HG03575 (cell line): Measurements from ENCODE around the gene CTXN3.

ENCODE experiments used
- ATAC-seq: cut with Tn5 transposase; IDR thresholded peaks from one replicate; pipeline ENCODE4 v1.9.1; 2021; ENCODE audit not compliant: unreplicated experiment, insufficient number of reproducible peaks, low FRiP score; ENCODE audit errors: extremely low read depth

CTXN3 gene

GRCh38 chr5:127649018-127649439, at the start of gene CTXN3:
TSS of gene CTXN3 (plus strand) at chr5:127649082. CDS start at chr5:127657522, 8,440 bp downstream.
- ATAC-seq: no peak

DNA sequence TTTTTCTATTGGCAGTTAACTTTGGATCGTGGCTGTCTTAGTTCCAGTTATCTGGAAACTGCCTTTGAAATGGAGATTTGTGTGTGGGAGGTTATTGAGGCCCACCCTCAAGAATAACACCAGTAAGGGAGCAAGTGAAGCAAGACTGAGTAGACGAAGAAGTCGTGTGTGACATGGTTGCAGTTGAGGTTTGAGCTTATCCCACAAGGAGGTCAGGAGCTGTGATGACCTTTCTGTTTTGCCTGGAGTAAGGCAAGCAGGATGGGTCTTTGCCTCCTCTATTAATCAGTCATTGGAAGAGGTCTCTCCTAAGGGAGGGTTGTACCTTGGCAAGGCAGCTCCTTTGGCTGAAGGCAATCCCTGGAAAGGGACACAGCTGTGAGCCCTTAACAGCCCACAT, 49.6 kb upstream of the CTXN3 start:
- no peak for ATAC-seq

GRCh38 chr5:127599847-127600246, 49.0 kb upstream of the CTXN3 start:
- ATAC-seq: no peak

DNA sequence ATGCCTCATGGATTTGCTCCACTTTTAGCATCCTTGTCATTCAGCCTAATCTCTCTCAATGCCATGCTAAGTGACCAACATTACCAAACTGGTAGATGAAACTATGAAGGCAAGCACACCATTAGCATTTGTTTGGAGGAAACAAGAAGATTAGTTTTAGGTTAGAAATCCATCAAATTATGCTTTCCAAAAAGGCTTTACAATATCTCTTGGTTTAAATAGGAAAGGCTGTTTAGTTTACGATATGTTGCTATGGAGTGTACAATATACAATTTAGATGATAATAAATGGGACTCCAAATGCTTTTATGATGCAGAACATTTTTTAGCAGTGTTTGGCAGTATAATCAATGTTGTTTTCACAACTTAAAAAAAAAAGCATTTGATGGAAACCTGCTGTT, 47.8 kb upstream of the CTXN3 start:
- no peak for ATAC-seq

DNA sequence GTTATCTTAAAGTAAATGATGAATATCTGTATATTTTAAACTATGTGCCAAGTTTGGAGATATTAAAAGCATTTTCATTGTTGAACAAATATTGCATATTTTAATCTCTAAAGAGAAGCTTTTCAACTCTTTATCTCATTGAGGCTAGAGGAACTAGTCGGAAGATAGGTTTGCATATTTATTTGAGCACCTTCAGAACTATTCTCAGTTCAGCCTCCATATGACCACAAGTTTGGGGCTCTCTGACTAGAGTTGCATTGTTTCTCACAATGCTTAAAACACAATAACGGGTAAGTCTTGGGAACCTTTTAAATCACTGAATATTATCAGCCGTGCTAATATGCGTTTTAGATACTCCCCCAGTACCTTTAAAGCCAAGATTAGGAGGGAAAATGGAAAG, 47.3 kb upstream of the CTXN3 start:
- ATAC-seq: no peak

DNA sequence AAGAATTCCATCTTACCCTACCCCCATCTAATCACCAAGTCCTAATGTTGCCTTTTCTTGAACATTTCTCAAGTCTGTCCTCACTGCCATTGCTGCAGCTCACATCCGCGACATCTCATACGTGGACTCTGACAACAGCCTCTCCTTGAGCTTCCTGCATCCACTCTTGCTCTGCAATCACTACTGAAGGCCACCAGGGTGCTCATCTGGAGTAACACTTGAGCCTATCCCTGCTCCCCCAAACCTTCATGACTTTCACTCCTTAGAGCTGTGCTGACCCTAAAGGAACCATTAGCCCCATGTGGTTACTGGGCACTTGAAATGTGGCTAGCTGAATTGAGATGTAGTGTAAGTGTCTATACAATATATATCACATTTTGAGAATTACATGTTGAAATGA, 46.4 kb upstream of the CTXN3 start:
- ATAC-seq: no peak

DNA sequence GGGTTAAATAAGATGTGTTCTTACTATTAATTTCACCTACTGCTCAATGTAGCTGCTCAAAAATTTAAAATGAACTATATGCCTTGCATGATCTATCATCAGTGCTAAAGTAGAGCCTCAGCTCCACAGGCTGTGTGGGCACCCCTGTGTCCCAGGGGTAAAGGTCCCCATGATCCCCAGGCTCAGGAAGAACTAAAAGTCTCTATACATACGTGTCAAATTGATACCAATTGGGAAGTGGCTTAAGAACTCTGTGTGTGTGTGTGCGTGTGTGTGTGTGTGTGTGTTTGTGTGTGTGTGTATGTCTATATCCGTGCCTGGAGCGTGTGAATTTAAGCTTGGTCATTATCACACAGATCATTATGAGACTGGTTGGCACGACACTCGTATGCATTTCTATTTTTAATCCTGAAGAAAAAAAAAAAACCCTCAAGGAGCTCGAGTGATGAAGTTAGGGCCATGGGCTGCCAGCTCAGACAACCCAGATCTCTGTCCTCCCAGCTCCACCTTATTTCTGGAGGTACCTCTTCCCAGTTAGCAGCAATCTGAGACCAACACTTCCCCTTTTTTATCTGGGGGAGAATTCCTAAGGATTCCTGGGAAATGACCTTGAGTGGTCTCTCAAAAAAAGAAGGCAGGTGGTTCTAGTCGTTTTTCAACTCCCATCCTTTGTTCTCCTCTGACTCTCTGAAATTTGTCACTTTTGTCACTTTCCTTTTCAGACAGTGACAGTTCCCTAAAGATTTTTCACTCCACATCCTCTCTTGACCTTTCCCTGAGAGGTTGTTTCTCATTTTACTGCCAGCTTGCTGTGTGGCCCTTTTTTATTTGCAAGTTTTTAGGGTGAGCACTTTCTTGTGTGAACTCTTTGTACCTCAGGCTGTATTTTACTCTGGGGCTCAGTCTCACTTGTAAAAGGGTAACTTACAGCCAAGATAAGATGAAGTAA, 45.7 kb upstream of the CTXN3 start:
- no peak for ATAC-seq

GRCh38 chr5:127608077-127608660, 40.7 kb upstream of the CTXN3 start:
- no peak for ATAC-seq

- no peak for ATAC-seq
Observed at GRCh38 chr5:127609011-127609410, 39.9 kb upstream of the CTXN3 start.

DNA sequence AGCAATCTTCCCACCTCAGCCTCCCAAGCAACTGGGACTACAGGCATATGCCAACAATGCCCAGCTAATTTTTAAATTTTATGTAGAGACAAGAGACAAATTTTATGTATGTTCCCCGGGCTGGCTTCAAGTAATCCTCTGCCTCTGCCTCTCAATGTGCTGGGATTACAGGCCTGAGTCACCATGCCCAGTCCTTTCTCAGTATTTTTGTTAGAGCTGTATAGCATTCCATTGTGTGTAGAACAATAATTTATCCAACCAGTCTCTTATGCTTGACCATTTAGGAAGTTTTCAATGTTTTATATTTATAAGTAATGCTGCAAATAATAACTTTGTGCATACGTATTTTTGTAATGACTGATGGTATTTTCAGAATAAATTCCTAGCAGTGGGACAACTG, 38.9 kb upstream of the CTXN3 start:
- no peak for ATAC-seq

DNA sequence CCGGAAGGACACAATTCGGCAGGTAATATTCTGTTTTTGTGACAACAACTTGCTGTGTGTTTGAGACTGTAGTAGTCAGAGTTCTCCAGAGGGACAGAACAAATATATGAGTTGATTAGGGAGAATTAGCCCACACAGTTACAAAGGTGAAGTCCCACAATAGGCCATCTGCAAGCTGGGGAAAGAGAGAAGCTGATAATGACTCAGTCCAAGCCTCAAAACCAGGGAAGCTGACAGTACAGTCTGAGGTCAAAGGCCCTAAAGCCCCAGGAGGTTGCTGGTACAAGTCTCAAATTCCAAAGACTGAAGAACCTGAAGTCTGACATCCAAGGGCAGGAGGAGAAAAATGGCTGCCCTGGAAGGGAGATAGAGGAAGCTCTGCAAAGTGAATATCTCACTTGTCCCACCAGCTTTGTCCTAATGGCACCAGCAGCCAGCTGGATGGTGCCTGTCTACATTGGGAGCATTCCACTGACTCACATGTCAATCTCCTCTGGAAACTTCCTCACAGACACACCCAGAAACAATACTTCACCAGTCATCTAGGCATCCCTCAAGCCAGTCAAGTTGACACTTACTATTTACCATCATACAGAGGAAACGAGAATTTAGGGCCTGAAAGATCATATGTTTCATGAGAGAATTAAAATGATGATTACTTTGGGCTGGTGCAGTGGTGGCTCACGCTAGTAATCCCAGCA, 36.3 kb upstream of the CTXN3 start:
- ATAC-seq: no peak

DNA sequence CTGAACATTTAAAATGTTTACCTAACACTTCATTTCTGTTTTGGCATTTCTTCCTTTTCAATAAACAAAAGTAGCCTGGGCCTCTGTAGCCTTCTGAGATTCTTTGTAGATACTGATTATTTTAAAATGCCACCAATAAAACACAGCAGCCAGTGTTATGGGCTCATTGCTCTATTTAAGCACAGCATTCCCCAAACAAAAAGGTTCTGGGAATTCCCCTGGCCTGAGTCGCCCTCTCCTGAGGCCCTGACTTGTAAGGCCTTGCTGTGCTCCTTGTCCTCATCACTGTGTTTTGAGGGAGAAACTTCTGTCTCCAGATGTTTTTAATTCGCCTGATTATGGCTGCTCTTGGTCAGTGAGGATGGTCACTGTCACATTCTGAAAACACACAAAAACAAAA, 33.0 kb upstream of the CTXN3 start:
- ATAC-seq: no peak

- ATAC-seq: no peak
Observed at GRCh38 chr5:127619908-127620479, 28.9 kb upstream of the CTXN3 start.

DNA sequence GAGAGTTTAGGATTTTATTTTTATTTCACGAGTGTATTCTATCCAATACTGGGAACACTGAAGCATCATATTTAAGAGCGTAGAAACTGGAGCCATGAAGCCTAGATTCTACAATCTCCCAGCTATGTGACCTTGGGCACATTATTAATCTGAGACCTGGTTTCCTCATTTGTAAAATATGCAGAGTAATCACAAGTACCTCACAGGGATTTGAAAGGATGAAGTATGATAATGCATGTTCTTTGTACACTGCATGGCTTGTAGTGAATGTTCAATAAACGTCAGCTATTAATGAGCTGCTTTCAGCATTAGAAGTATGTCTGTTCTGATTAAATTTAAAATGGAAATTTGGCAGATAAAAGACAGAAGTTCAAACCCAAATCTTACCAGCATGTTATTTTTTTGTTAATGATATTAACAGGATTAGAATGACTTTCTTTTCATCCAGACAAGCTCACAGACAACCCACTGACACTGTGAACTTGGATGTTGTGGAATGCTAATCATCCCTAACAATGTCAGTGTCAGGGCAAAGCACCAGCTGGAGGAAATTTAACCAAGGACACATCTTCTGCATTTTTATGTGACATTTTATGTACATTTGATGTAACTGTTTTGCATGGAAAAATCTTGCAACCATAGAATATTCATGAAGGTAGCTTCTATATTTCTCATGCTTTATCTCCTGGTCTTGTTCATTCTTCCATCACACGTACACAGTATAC, 27.1 kb upstream of the CTXN3 start:
- no peak for ATAC-seq

- ATAC-seq: no peak
Observed at GRCh38 chr5:127634007-127634406, 14.9 kb upstream of the CTXN3 start.

DNA sequence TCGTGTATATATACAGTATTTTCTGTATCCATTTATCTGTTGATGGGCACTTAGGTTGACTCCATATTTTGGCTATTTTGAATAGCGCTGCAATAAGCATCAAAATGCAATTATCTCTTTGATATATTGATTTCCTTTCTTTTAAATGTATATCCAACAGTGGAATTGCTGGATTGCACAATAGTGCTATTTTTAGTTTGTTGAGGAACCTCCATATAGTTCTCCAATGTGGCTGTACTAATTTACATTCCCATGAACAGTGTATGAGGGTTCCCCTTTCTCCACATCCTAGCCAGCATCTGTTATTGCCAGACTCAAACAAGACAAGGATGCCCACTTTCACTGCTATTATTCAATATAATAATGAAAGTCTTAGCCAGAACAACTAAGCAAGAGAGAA, 9.1 kb upstream of the CTXN3 start:
- ATAC-seq: no peak

- no peak for ATAC-seq
Observed at GRCh38 chr5:127642949-127643348, 5.9 kb upstream of the CTXN3 start.

- ATAC-seq: no peak
Observed at GRCh38 chr5:127643607-127644006, 5.3 kb upstream of the CTXN3 start.

- no peak for ATAC-seq
Observed at GRCh38 chr5:127645300-127645726, 3.6 kb upstream of the CTXN3 start.
